Mesendoderm (in vitro differentiated cells): ENCODE measurements around the gene LRBA.
A peak's percentile ranks its signal among the peaks of the same experiment; 100 is the strongest.
"Not testable (repeated sequence)": the region's sequence is repeated elsewhere in the genome, so short reads cannot be mapped to it uniquely, and the experiment has no call there.

ENCODE experiments used
- DNase-seq: peaks from one replicate; pipeline ENCODE4 v3.0.0; 2013
- H2AK5ac ChIP-seq: 2 replicates; pipeline ENCODE4 v1.6.1; 2013; ENCODE audit warnings: low read length, inconsistent platforms
- H2BK120ac ChIP-seq: 2 replicates; pipeline ENCODE4 v1.6.1; 2013; ENCODE audit warnings: low read depth, mild to moderate bottlenecking, low read length, moderate library complexity, mixed read lengths
- H2BK15ac ChIP-seq: replicated peaks from 2 replicates; pipeline ENCODE4 v1.6.1; 2013; ENCODE audit warnings: low read depth, mild to moderate bottlenecking, moderate library complexity
- H2BK5ac ChIP-seq: 2 replicates; pipeline ENCODE4 v1.6.1; 2013; ENCODE audit warnings: low read length, inconsistent platforms
- H3K18ac ChIP-seq: 2 replicates; pipeline ENCODE4 v1.6.1; 2013; ENCODE audit warnings: mild to moderate bottlenecking, low read length, mixed read lengths
- H3K23ac ChIP-seq: one replicate; pipeline ENCODE4 v1.6.1; 2013; ENCODE audit warnings: low read length
- H3K27ac ChIP-seq: 2 replicates; pipeline ENCODE4 v1.5.1; 2013; ENCODE audit warnings: low read depth, mild to moderate bottlenecking, inconsistent platforms, low read length, moderate library complexity
- H3K27me3 ChIP-seq: 2 replicates; pipeline ENCODE4 v1.6.1; 2013; ENCODE audit warnings: low read length, control low read depth, mild to moderate bottlenecking, inconsistent platforms; ENCODE audit not compliant: insufficient read depth, poor library complexity
- H3K36me3 ChIP-seq: 2 replicates; pipeline ENCODE4 v1.6.1; 2013; ENCODE audit warnings: low read length, inconsistent platforms; ENCODE audit not compliant: control insufficient read depth, insufficient read depth
- H3K4ac ChIP-seq: one replicate; pipeline ENCODE4 v1.6.1; 2013; ENCODE audit warnings: low read depth, mild to moderate bottlenecking, low read length, moderate library complexity
- H3K4me1 ChIP-seq: 2 replicates; pipeline ENCODE4 v1.6.1; 2013; ENCODE audit warnings: low read depth, low read length, inconsistent platforms; ENCODE audit not compliant: control insufficient read depth
- H3K4me2 ChIP-seq: 2 replicates; pipeline ENCODE4 v1.6.1; 2013; ENCODE audit warnings: low read length
- H3K4me3 ChIP-seq: 2 replicates; pipeline ENCODE4 v1.5.1; 2013; ENCODE audit warnings: mild to moderate bottlenecking, low read length
- H3K56ac ChIP-seq: one replicate; pipeline ENCODE4 v1.6.1; 2013; ENCODE audit warnings: low read length
- H3K79me1 ChIP-seq: 2 replicates; pipeline ENCODE4 v1.6.1; 2013; ENCODE audit warnings: low read length, inconsistent platforms
- H3K79me2 ChIP-seq: 2 replicates; pipeline ENCODE4 v1.6.1; 2013; ENCODE audit warnings: mild to moderate bottlenecking, low read length; ENCODE audit not compliant: control insufficient read depth, insufficient read depth
- H3K9ac ChIP-seq: 2 replicates; pipeline ENCODE4 v1.6.1; 2013; ENCODE audit warnings: low read length, inconsistent platforms
- H4K5ac ChIP-seq: one replicate; pipeline ENCODE4 v1.6.1; 2013; ENCODE audit warnings: low read length
- H4K8ac ChIP-seq: one replicate; pipeline ENCODE4 v1.6.1; 2013; ENCODE audit warnings: low read depth, mild to moderate bottlenecking, control low read depth, low read length, moderate library complexity
- WGBS: extraction: QIAGEN DNeasy Blood & Tissue Kit; methylation state at CpG from one replicate; pipeline ENCODE4 v1.1.7; 2013; ENCODE audit warnings: low lambda C conversion rate, missing lambda C conversion rate; ENCODE audit not compliant: insufficient coverage; ENCODE audit errors: extremely low coverage; 5-methylcytosine and 5-hydroxymethylcytosine counted together

LRBA gene

DNA sequence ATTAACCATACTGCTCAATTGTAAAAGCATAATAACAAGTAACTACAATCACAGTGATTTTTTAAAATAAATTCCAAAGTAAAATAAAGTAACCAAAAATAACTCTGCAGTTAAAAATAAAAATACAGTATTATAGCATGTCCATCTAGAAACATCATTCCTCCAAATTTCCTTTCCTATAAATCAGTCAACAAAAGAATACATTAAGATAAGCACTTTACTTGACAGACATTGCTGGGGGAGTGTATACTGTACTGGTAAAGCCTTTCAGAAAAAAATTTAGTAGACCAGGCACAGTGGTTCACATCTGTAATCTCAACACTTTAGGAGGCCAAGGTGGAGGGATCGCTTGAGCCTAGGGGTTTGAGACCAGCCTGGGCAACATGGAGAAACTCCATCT lies 91.1 kb downstream of the LRBA start:
- WGBS = no CpG with 5 or more reads among the region's 1 CpG
- no peak overlapping the region for H3K27ac ChIP-seq
- H3K23ac ChIP-seq = no peak overlapping the region
- H3K36me3 ChIP-seq = no peaks in the 10 kb centered on the region
- no peak overlapping the region for H3K9ac ChIP-seq
- no peak overlapping the region for H3K56ac ChIP-seq
- no peak overlapping the region for H4K8ac ChIP-seq
- H3K4me3 ChIP-seq = no peak overlapping the region
- H3K18ac ChIP-seq = no peak overlapping the region
- H3K4me2 ChIP-seq = no peak overlapping the region
- no peak overlapping the region for H4K5ac ChIP-seq
- no peak for DNase-seq
- no peak overlapping the region for H3K4ac ChIP-seq
- no peak overlapping the region for H2BK5ac ChIP-seq
- no peaks in the 10 kb centered on the region for H3K4me1 ChIP-seq
- no peaks in the 10 kb centered on the region for H3K27me3 ChIP-seq
- no peak overlapping the region for H2AK5ac ChIP-seq
- no peak overlapping the region for H2BK15ac ChIP-seq
- H3K79me1 ChIP-seq = no peaks in the 10 kb centered on the region
- H3K79me2 ChIP-seq = no peaks in the 10 kb centered on the region
- no peak overlapping the region for H2BK120ac ChIP-seq

DNA sequence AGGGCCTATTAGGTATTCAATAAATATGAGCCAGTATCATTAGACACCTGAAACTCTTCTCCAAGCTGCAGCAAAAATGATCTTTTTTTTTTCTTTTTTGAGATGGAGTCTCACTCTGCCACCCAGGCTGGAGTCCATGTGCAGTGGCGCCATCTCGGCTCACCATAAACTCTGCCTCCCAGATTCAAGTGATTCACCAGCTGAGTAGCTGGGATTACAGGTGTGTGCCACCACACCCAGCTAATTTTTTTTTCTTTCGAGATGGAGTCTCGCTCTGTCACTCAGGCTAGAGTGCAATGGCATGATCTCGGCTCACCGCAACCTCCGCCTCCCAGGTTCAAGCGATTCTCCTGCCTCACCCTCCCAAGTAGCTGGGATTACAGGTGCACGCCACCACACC lies 93.6 kb downstream of the LRBA start:
- H3K9ac ChIP-seq, H3K79me2 ChIP-seq, H3K23ac ChIP-seq, H3K4ac ChIP-seq, H2BK15ac ChIP-seq, H2BK120ac ChIP-seq, H3K18ac ChIP-seq, H4K5ac ChIP-seq, H3K56ac ChIP-seq, H3K27me3 ChIP-seq, DNase-seq, H3K4me3 ChIP-seq, H3K4me2 ChIP-seq, H2BK5ac ChIP-seq, H3K79me1 ChIP-seq, H3K4me1 ChIP-seq, H3K36me3 ChIP-seq, H2AK5ac ChIP-seq, H3K27ac ChIP-seq, H4K8ac ChIP-seq: not testable (repeated sequence)
- WGBS = no CpG with 5 or more reads among the region's 9 CpGs

DNA sequence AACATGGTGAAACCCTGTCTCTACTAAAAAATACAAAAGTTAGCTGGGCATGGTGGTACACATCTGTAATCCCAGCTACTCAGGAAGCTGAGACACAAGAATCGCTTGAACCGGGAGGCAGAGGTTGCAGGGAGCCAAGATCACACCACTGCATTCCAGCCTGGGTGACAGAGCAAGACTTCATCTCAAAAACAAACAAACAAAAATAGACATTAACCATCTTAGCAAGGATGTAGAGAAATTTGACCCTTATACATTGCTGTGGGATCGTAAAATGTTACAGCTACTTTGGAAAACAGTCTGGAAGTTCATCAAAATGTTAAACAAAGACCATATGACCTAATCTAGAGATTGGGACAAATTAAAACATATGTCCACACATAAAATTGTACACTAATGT lies 96.5 kb downstream of the LRBA start:
- not testable (repeated sequence) for H3K79me2 ChIP-seq, H3K4me1 ChIP-seq, DNase-seq, H2AK5ac ChIP-seq, H4K5ac ChIP-seq, H3K27ac ChIP-seq, H3K79me1 ChIP-seq, H3K27me3 ChIP-seq, H3K18ac ChIP-seq, H2BK120ac ChIP-seq, H2BK5ac ChIP-seq, H3K4me3 ChIP-seq, H2BK15ac ChIP-seq, H3K23ac ChIP-seq, H3K4ac ChIP-seq, H3K4me2 ChIP-seq, H4K8ac ChIP-seq, H3K56ac ChIP-seq, H3K9ac ChIP-seq, H3K36me3 ChIP-seq
- no CpG with 5 or more reads among the region's 3 CpGs for WGBS

DNA sequence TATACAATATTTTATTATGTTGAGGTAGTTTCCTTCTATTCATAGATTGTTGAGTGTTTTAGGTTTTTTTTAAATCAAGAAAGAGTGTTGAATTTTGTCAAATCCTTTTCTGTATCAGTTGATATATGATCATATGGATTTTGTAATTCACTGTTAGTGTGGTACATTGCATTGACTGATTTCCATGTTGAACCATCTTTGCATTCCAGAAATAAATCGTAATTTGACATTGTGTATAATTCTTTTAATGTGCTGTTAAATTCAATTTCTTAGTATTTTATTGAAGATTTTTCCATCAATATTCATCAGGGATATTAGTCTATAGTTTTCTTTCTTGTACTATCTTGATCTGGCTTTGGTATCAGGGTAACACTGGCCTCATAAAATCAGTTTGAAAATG lies 103.8 kb downstream of the LRBA start:
- Histone ChIP-seq H3K18ac (no peak overlapping the region), H2BK120ac (no peak overlapping the region), H3K27ac (no peak overlapping the region), H3K4me3 (no peak overlapping the region), H3K79me2 (no peaks in the 10 kb centered on the region), H3K4me1 (no peaks in the 10 kb centered on the region), H3K27me3 (no peaks in the 10 kb centered on the region), H2BK15ac (no peak overlapping the region), H3K4me2 (no peak overlapping the region), H3K4ac (no peak overlapping the region), H4K5ac (no peak overlapping the region), H3K9ac (no peak overlapping the region), H3K23ac (no peak overlapping the region), H4K8ac (no peak overlapping the region), H2AK5ac (no peak overlapping the region), H3K56ac (no peak overlapping the region), H3K79me1 (no peaks in the 10 kb centered on the region), H3K36me3 (no peaks in the 10 kb centered on the region), H2BK5ac (no peak overlapping the region)
- no peak for DNase-seq
- WGBS = no CpG with 5 or more reads among the region's 1 CpG

DNA sequence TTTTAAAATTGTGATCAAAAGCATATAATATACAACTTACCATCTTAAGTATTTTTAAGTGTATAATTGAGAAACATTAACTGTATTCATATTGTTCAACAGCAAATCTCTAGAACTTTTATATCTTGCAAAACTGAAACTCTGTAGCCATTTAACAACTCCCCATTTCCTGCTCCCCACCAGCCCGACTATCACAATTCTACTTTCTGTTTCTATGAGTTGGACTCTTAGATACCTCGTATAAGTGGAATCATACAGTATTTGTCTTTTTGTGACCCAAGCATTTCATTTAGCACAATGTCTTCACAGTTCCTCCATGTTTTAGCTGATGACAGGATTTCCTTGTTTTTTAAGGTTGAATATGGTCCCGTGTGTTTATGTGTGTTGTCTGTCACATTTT lies 106.0 kb downstream of the LRBA start:
- Histone ChIP-seq H3K9ac (no peak overlapping the region), H3K56ac (no peak overlapping the region), H3K4me1 (no peaks in the 10 kb centered on the region), H3K18ac (no peak overlapping the region), H2BK15ac (no peak overlapping the region), H3K4ac (no peak overlapping the region), H3K4me2 (no peak overlapping the region), H2BK120ac (no peak overlapping the region), H2BK5ac (no peak overlapping the region), H3K79me2 (no peaks in the 10 kb centered on the region), H4K5ac (no peak overlapping the region), H3K79me1 (no peaks in the 10 kb centered on the region), H4K8ac (no peak overlapping the region), H3K36me3 (no peaks in the 10 kb centered on the region), H3K4me3 (no peak overlapping the region), H2AK5ac (no peak overlapping the region), H3K27me3 (no peaks in the 10 kb centered on the region), H3K23ac (no peak overlapping the region), H3K27ac (no peak overlapping the region)
- DNase-seq = no peak
- WGBS = no CpG with 5 or more reads among the region's 3 CpGs

DNA sequence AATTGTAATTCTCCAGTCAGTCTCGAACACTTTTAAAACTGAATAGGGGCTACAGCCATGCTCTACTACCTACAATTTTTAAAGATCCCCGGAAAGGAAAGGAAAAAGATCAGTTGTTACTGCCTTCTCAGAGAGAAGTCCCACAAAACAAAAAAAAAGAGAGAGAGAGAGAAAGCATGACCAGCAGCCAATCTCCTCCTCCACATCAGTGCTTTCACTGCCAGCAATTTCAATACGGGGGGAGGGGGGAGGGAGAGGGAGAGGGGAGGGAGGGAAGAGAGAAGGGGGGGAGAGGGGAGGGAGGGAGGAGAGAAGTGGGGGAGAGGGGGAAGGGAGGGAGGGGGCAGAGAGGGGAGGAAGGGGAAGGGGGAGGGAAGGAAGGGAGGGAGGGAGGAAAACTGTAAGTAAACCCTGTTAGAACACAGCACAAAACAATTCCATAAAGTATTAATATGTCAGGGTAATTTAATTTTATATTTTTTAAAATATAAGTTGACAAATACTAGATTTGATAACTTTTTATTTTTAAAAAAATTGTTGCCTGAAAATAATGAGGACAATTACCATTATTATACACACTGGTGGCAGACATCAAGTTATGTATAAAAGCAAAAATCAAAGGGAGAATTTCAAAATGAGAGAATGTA lies 108.0 kb downstream of the LRBA start:
- Histone ChIP-seq H3K18ac (no peak overlapping the region), H3K4me2 (no peak overlapping the region), H3K23ac (no peak overlapping the region), H4K8ac (no peak overlapping the region), H3K4ac (no peak overlapping the region), H2AK5ac (no peak overlapping the region), H3K4me3 (no peak overlapping the region), H3K4me1 (no peaks in the 10 kb centered on the region), H2BK5ac (no peak overlapping the region), H4K5ac (no peak overlapping the region), H2BK15ac (no peak overlapping the region), H3K27ac (no peak overlapping the region), H2BK120ac (no peak overlapping the region), H3K27me3 (no peaks in the 10 kb centered on the region), H3K36me3 (no peaks in the 10 kb centered on the region), H3K79me1 (no peaks in the 10 kb centered on the region), H3K9ac (no peak overlapping the region), H3K79me2 (no peaks in the 10 kb centered on the region), H3K56ac (no peak overlapping the region)
- peak; percentile 61 for DNase-seq
- WGBS = no CpG with 5 or more reads among the region's 3 CpGs
